GM12873 (cell line): ENCODE results near the gene CFLAR.

Source experiments
- TF ChIP-seq, protein P1 (sequence below): IDR thresholded peaks from 2 replicates; pipeline ENCODE4 v1.5.1; 2012; ENCODE audit warnings: low read depth, mild to moderate bottlenecking, moderate library complexity, low read length, control low read depth; ENCODE audit not compliant: insufficient read depth; ENCODE audit errors: missing control alignments

The CFLAR gene

DNA sequence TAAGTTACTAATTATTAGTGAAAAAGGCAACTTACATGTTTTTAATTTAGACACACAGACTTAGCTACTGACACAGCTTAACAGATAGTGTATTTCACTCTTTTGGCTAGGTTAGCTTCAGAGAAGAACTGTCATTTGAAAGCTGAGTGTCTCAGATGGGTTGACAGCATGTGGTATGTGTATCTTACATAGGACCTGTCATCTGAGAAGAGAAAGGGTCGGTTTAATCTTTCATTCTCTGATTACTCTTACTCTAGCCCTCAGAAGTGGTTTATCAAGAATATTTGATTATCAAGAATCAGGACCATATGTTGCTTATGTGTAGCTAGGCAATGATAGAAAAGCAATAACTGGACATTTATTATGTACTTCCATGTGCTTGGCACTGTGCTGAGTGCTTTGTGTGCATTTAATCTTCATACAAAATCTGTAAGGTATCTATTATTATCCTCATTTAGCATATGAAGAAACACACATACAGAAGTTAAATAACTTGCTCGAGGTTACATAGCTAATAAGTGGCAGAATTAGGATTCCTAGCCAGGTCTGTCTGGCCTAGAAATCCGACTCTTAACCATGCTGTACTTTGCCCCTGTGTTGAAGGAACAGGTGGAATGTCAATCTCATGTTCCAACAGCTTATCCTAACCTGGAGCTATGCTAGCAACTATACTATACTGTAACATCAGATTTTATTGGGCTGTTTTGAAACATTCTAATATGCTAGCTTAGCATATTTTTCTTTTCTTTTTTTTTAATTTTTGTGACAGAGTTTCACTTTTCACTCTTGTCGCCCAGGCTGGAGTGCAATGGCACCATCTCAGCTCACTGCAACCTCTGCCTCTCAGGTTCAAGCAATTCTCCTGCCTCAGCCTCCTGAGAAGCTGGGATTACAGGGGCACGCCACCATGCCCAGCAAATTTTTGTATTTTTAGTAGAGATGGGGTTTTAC is 28.4 kb downstream of the CFLAR start:
- TF ChIP-seq, protein P1, sequence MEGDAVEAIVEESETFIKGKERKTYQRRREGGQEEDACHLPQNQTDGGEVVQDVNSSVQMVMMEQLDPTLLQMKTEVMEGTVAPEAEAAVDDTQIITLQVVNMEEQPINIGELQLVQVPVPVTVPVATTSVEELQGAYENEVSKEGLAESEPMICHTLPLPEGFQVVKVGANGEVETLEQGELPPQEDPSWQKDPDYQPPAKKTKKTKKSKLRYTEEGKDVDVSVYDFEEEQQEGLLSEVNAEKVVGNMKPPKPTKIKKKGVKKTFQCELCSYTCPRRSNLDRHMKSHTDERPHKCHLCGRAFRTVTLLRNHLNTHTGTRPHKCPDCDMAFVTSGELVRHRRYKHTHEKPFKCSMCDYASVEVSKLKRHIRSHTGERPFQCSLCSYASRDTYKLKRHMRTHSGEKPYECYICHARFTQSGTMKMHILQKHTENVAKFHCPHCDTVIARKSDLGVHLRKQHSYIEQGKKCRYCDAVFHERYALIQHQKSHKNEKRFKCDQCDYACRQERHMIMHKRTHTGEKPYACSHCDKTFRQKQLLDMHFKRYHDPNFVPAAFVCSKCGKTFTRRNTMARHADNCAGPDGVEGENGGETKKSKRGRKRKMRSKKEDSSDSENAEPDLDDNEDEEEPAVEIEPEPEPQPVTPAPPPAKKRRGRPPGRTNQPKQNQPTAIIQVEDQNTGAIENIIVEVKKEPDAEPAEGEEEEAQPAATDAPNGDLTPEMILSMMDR = no peak

DNA sequence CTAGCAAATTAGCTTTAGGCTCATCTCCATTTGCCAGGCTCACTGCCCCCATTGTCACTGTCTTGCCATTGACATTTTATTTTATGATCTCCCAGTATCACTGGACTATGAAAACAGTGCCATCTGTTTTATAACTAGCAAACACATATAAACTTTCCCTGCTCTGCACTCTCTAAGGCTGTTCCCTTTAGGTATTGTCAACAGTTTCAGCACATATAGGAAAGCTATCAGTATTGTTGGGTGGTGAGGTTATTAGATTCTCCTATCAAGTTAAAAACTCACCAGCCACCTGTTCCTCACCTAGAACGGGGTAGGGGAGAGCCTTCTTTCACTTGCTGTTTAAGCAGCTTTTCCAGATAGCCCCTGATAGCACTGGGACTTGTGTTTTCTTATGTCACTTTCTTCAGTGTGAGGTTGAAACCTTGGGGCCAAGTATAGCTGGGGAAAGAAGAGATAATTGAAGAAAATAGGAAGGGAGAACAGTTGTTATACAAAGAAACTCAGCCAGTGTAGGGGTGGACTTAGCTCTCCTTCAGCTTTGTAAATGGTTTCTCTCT is 32.5 kb downstream of the CFLAR start:
- TF ChIP-seq, protein P1 = no peak

DNA sequence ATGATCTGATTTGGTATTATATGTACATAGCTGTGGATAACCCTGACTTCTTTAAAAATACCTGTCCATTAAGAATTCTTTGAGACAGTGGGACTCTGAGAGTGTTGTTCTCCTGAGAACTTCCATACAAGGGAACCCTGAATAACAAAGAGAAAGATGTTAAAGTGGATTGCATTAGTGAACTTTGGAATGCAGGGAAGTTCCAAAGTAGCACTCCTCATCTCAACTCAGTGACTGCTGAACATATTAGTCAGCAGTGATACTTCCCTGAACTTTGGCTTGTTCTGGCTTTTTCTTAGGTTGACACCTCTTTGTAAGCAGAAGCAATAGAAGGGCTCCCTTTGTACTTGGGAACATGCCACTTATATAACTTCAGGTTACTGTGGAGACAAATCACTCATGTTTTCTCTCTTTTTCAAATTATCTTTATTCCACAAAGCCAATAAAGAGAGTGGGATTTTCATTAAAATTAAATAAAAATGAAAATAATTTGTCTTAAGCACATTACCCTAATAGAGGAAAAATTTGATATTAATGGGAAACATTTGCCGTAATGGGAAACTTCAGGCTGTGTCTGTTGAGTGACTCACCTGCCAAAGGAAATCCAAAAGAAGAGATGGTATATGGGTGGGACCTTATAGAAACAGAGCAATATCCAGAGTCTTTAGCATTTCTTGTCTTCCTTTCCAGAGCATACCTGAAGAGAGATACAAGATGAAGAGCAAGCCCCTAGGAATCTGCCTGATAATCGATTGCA is 33.3 kb downstream of the CFLAR start:
- TF ChIP-seq, protein P1 = no peak

DNA sequence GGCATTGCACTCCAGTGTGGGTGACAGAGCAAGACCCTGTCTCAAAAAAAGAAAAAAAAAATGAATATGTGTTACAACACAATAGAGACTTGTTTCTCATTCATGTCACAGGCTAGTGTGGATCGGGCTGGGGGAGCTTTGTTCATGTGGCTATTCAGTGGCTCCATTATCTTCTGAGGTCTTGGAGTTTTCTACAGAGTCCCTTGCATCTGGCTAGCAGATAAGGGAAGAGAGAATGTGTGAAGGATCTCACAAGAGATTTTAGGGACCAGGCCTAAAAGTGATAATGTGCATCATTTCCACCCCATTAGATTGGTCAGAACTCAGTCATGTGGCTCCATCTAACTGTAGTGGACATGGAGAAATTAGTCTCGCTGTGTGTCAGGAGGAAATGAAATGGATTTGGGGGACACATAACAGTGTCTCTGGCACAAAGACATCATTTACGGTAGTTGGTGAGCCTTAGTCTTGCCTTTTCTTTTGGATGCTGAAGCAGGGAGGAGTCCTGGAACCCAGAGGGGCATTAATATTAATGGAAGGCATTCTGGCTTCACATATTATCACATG is 34.6 kb downstream of the CFLAR start:
- TF ChIP-seq, protein P1 = no peak

DNA sequence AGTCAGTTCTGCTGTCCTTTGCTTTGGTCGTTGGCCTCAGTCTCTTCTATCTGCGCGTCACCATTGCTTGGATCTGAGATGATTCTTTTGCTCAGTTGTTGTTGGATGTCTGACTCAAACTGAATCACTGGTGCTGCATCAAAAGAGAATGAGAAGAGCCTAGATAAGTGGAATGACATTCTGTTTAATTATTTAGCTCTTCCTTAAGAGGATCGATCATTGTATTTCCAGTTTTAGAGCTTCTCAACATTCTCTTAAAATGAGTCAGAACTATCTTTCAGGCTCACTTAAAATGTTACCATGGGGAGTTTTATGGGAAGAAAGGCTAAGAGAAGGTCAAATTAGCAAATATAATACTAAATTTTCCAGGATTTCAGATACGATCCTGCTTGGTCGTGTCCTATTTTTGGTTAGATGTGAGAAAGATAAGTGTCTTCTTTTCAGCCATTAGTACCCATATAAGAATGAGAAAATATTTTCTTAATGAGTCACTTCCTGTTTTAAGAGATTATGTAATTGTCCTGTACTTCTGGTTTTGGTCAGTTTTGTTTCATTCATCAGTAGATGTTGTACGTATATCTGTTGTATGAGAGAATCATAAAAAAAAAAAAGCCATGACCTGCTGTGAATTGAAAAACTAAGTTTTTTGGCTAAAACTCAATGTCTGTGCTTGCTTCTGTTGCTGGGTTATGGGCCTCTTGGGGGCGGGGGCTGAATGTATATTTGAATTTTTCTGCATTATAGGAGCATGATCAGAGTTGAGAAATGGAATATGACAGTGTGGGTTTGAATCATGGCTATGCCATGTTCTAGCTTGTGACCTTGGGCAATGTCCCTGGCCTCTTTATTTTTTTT is 35.4 kb downstream of the CFLAR start:
- TF ChIP-seq, protein P1 = no peak

DNA sequence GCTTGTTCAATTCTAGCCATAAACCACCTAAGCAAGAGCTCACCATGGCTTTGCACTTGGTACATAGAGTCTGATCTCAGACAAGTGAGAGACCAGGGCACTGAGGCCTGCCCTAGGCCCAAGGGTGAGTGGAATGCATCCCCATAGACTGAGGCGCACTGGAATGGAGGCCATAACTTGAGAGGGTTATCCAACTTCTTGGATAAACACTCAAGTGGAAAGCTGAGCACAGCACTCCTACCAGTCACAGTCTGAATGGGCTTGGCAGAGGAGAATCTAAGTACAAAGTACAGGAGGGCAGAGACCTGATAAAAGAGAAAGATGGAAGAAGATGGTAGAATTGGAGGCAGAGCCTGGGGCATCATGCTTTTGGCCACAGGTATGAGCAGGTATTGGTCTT is 36.6 kb downstream of the CFLAR start:
- TF ChIP-seq, protein P1 = no peak
